Liver (tissue), 9 donors: ENCODE results near the gene EFCAB7. TPM values are rescaled to one million over a fixed set of nuclear protein-coding genes. Genes with fewer than 3 reads are reported as not detected.

ENCODE experiments used
- DNase-seq: peaks from one replicate; pipeline ENCODE4 v3.0.0-alpha.2; 2017; ENCODE audit warnings: low spot score
- H3K27ac ChIP-seq, 2 donors: one replicate each; pipeline ENCODE4 v1.7.0; 2013; ENCODE audit warnings: inconsistent platforms in 2 of 2, low read length in 2 of 2, control low read depth in 1 of 2, low read depth in 1 of 2, mild to moderate bottlenecking in 1 of 2
- H3K27me3 ChIP-seq, 4 donors: one replicate each; pipeline versions ENCODE4 v1.6.1 to v1.7.0; 2013; ENCODE audit warnings: low read length in 3 of 4, inconsistent platforms in 1 of 4, mild to moderate bottlenecking in 1 of 4, moderate library complexity in 1 of 4; ENCODE audit not compliant: control insufficient read depth in 4 of 4, insufficient read depth in 4 of 4
- H3K36me3 ChIP-seq, 4 donors: one replicate each; pipeline versions ENCODE4 v1.6.1 to v1.7.0; 2013; ENCODE audit warnings: low read length in 3 of 4, mild to moderate bottlenecking in 3 of 4, low read depth in 1 of 4, moderate library complexity in 1 of 4; ENCODE audit not compliant: control insufficient read depth in 4 of 4, insufficient read depth in 3 of 4
- H3K4me1 ChIP-seq, 4 donors: one replicate each; pipeline versions ENCODE4 v1.6.1 to v1.7.0; 2013; ENCODE audit warnings: low read length in 3 of 4, mild to moderate bottlenecking in 3 of 4, moderate library complexity in 1 of 4; ENCODE audit not compliant: control insufficient read depth in 4 of 4, insufficient read depth in 4 of 4
- H3K4me3 ChIP-seq, 3 donors: one replicate each; pipeline versions ENCODE4 v1.6.1 to v1.7.0; 2013; ENCODE audit warnings: low read length in 3 of 3, control low read depth in 1 of 3, low read depth in 1 of 3, mild to moderate bottlenecking in 1 of 3
- H3K9ac ChIP-seq, 2 donors: one replicate each; pipeline ENCODE4 v1.7.0; 2013; ENCODE audit warnings: low read length in 2 of 2, mild to moderate bottlenecking in 2 of 2, moderate library complexity in 2 of 2, control low read depth in 1 of 2, low read depth in 1 of 2
- H3K9me3 ChIP-seq, 4 donors: one replicate each; pipeline versions ENCODE4 v1.6.1 to v1.7.0; 2013; ENCODE audit warnings: low read length in 3 of 4; ENCODE audit not compliant: control insufficient read depth in 4 of 4
- FOXA1 ChIP-seq: IDR thresholded peaks from 2 replicates; pipeline ENCODE4 v1.6.1; 2016; ENCODE audit warnings: antibody characterized with exemption
- FOXA2 ChIP-seq: IDR thresholded peaks from 2 replicates; pipeline ENCODE4 v1.6.1; 2016; ENCODE audit warnings: antibody characterized with exemption
- HNF4G ChIP-seq: IDR thresholded peaks from 2 replicates; pipeline ENCODE4 v1.6.1; 2016; ENCODE audit warnings: antibody characterized with exemption
- JUND ChIP-seq, 2 donors: IDR thresholded peaks; 2 replicates each; pipeline ENCODE4 v1.6.1; 2016; ENCODE audit warnings: antibody characterized with exemption in 2 of 2
- NR2F2 ChIP-seq: IDR thresholded peaks from 2 replicates; pipeline ENCODE4 v1.6.1; 2016; ENCODE audit warnings: antibody characterized with exemption
- RAD21 ChIP-seq, 2 donors: IDR thresholded peaks; 2 replicates each; pipeline ENCODE4 v1.6.1; 2016; ENCODE audit warnings: antibody characterized with exemption in 2 of 2, mild to moderate bottlenecking in 2 of 2
- SP1 ChIP-seq: IDR thresholded peaks from 2 replicates; pipeline ENCODE4 v1.6.1; 2018; ENCODE audit warnings: antibody characterized with exemption, mild to moderate bottlenecking
- TAF1 ChIP-seq: conservative IDR thresholded peaks from 2 replicates; pipeline ENCODE4 v1.6.1; 2016; ENCODE audit warnings: antibody characterized with exemption, mild to moderate bottlenecking
- YY1 ChIP-seq: IDR thresholded peaks from 2 replicates; pipeline ENCODE4 v1.6.1; 2016; ENCODE audit warnings: antibody characterized with exemption, mild to moderate bottlenecking
- WGBS: extraction: QIAGEN DNeasy Blood & Tissue Kit; methylation state at CpG from one replicate; pipeline ENCODE4 v1.1.7; 2013; 5-methylcytosine and 5-hydroxymethylcytosine counted together
- polyA plus RNA-seq, 2 donors: library from polyadenylated mRNA; stranded (reverse) in 1 of 2; unstranded in 1 of 2; fragments of 200-250 nt in 1 of 2; fragments of >200 nt in 1 of 2; fragmentation: Nextera tagmentation in 1 of 2; extraction: Ambion mirVana in 1 of 2; gene quantifications; one replicate each; pipeline versions ENCODE4 v1.2.1 to v1.2.3, GENCODE V29; 2013 to 2015
- total RNA-seq, 2 donors: library from RNA; depleted of rRNA; stranded (reverse); fragments of >200 nt; gene quantifications; one replicate each; pipeline ENCODE4 v1.2.3, GENCODE V29; 2014
- TF ChIP-seq, protein P1 (sequence below): fragments of 150-350 bp; IDR thresholded peaks from 2 replicates; pipeline ENCODE4 v1.5.1; 2017; ENCODE audit warnings: improper control_type of control experiment, low read depth, low read length; ENCODE audit not compliant: missing input control
- TF ChIP-seq, protein P2 (sequence below): IDR thresholded peaks from 2 replicates; pipeline ENCODE4 v1.6.1; 2016; ENCODE audit warnings: antibody characterized with exemption
- TF ChIP-seq, protein P3 (sequence below): IDR thresholded peaks from 2 replicates; pipeline ENCODE4 v1.6.1; 2016; ENCODE audit warnings: antibody characterized with exemption
- TF ChIP-seq, protein P4 (sequence below): IDR thresholded peaks from 2 replicates; pipeline ENCODE4 v1.6.1; 2016; ENCODE audit warnings: antibody characterized with exemption
- donor health status: healthy.
- donor health status: healthy.
- donor health status: healthy.
- donor health status: healthy.
- donor health status: healthy.

EFCAB7 gene
- total and polyA plus RNA-seq, 4 donors: 0.70 to 2.6 (median 1.9) TPM

DNA sequence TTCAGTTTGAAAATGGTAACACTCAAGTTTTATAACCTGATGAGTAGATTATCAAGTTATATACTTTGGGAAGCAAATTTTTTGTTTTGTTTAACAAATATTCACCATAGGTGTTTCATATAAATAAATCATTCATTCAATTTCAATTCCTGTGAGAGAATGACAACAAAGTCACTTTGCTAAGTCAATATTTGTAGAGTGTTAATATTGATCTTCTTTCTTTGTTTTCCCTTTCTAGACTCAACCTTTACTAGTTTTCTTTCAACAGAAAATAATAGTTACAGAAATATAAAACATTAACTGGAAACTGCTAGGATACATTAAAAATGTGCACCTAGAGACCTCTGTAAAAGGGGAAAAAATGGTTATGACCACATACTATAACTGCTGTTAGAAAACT lies 11.1 kb downstream of the EFCAB7 start:
- Histone ChIP-seq H3K9me3 (no peaks in the 10 kb centered on the region), H3K4me3 (no peak overlapping the region), H3K27me3 (no peaks in the 10 kb centered on the region), H3K9ac (no peak overlapping the region), H3K36me3 (peaks cover 0 to 2% (median 0%) of the 10 kb centered on the region in 4 donors), H3K27ac (no peak overlapping the region), H3K4me1 (peaks cover 0 to 3% (median 0%) of the 10 kb centered on the region in 4 donors)
- TF ChIP-seq, protein P1, sequence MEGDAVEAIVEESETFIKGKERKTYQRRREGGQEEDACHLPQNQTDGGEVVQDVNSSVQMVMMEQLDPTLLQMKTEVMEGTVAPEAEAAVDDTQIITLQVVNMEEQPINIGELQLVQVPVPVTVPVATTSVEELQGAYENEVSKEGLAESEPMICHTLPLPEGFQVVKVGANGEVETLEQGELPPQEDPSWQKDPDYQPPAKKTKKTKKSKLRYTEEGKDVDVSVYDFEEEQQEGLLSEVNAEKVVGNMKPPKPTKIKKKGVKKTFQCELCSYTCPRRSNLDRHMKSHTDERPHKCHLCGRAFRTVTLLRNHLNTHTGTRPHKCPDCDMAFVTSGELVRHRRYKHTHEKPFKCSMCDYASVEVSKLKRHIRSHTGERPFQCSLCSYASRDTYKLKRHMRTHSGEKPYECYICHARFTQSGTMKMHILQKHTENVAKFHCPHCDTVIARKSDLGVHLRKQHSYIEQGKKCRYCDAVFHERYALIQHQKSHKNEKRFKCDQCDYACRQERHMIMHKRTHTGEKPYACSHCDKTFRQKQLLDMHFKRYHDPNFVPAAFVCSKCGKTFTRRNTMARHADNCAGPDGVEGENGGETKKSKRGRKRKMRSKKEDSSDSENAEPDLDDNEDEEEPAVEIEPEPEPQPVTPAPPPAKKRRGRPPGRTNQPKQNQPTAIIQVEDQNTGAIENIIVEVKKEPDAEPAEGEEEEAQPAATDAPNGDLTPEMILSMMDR: no peak
- TF ChIP-seq, protein P2, sequence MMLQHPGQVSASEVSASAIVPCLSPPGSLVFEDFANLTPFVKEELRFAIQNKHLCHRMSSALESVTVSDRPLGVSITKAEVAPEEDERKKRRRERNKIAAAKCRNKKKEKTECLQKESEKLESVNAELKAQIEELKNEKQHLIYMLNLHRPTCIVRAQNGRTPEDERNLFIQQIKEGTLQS: no peak
- TF ChIP-seq FOXA2 (no peak), HNF4G (no peak), FOXA1 (no peak), SP1 (no peak)
- DNase-seq: no peak

DNA sequence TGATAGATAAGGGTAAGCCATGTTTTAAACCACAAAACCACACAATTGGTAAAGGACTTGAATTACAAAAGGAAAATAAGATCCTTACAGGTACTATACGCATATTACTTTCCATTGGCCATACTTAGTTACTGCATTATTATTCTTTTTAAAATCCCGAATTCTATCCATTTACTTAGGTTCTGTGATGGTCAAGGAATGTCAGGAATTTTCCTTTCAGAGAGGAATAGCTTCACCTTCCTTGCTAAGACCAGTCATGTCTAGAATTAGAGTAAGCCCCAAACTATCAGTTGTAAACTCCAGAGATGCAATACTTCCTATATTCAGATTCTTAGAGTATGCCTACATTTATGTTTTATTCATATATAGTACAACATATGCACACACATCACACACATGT lies 13.7 kb downstream of the EFCAB7 start:
- Histone ChIP-seq H3K27me3 (no peaks in the 10 kb centered on the region), H3K4me3 (no peak overlapping the region), H3K9ac (no peak overlapping the region), H3K27ac (no peak overlapping the region), H3K36me3 (peaks cover 0 to 2% (median 0%) of the 10 kb centered on the region in 4 donors), H3K4me1 (peaks cover 0 to 3% (median 0%) of the 10 kb centered on the region in 4 donors), H3K9me3 (no peaks in the 10 kb centered on the region)
- TF ChIP-seq YY1: no peak
- TF ChIP-seq, protein P2: no peak
- TF ChIP-seq TAF1: no peak
- no peak for TF ChIP-seq JUND (IDR thresholded peaks at IDR 0.05)
- TF ChIP-seq, protein P3, sequence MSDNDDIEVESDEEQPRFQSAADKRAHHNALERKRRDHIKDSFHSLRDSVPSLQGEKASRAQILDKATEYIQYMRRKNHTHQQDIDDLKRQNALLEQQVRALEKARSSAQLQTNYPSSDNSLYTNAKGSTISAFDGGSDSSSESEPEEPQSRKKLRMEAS: no peak
- no peak for TF ChIP-seq RAD21 (IDR thresholded peaks at IDR 0.05)
- TF ChIP-seq, protein P4, sequence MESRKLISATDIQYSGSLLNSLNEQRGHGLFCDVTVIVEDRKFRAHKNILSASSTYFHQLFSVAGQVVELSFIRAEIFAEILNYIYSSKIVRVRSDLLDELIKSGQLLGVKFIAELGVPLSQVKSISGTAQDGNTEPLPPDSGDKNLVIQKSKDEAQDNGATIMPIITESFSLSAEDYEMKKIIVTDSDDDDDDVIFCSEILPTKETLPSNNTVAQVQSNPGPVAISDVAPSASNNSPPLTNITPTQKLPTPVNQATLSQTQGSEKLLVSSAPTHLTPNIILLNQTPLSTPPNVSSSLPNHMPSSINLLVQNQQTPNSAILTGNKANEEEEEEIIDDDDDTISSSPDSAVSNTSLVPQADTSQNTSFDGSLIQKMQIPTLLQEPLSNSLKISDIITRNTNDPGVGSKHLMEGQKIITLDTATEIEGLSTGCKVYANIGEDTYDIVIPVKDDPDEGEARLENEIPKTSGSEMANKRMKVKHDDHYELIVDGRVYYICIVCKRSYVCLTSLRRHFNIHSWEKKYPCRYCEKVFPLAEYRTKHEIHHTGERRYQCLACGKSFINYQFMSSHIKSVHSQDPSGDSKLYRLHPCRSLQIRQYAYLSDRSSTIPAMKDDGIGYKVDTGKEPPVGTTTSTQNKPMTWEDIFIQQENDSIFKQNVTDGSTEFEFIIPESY: no peak
- TF ChIP-seq FOXA2: no peak
- DNase-seq: no peak
- WGBS: 95% methylated on average over 2 of the region's 2 CpGs

DNA sequence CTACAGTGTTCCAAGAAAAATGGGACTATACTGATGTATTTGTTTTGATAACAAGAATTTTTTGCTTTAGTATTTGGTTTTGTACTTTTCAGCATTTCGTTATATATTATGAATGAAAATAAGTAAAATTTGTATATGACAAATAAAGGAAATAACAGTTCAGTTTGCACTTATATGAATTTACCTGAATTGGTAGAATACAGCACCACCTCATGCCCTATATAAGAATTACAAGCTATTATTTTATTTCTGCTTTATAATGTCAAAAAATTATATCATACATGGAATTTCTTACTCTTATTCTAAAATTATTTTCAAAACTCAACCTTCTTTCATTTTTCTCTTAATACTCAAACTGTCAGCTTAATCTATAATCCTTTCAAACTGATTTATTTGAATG lies 14.6 kb downstream of the EFCAB7 start:
- 61% methylated on average over 1 of the region's 1 CpG for WGBS
- no peak for DNase-seq

More for the DNA sequence above, 14.6 kb downstream of the EFCAB7 start:
- no peaks in the 10 kb centered on the region for H3K27me3 ChIP-seq
- H3K4me1 ChIP-seq: peaks cover 0 to 3% (median 0%) of the 10 kb centered on the region in 4 donors
- TF ChIP-seq, protein P1: peak; percentile 35
- TF ChIP-seq RAD21 (IDR thresholded peaks at IDR 0.05) (peak; percentile 70 to 74), NR2F2 (no peak)
- H3K9ac ChIP-seq: no peak overlapping the region
- H3K4me3 ChIP-seq: no peak overlapping the region
- H3K36me3 ChIP-seq: no peaks in the 10 kb centered on the region
- no peaks in the 10 kb centered on the region for H3K9me3 ChIP-seq
- H3K27ac ChIP-seq: no peak overlapping the region
